Epithelial cell of proximal tubule (primary cell): ENCODE measurements around the gene NELFCD. TPM values are rescaled to one million over a fixed set of nuclear protein-coding genes. Genes with fewer than 3 reads are reported as not detected.

Experiments
- DNase-seq: peaks from one replicate; pipeline ENCODE4 v3.0.0-alpha.2; 2011; ENCODE audit warnings: low read depth
- H3K4me3 ChIP-seq: 2 replicates; pipeline ENCODE4 v1.5.1; 2011; ENCODE audit warnings: low read depth, mild to moderate bottlenecking, low read length
- CTCF ChIP-seq: conservative IDR thresholded peaks from 2 replicates; pipeline ENCODE4 v1.5.1; 2012; ENCODE audit warnings: low read depth, mild to moderate bottlenecking, low read length
- total RNA-seq: library from RNA; depleted of rRNA; stranded (reverse); fragments of >200 nt; gene quantifications from 2 replicates; pipeline ENCODE4 v1.2.3, GENCODE V29; 2015

Gene NELFCD
- total RNA-seq, 1 donor from 2014 or later = 52.4 TPM

DNA sequence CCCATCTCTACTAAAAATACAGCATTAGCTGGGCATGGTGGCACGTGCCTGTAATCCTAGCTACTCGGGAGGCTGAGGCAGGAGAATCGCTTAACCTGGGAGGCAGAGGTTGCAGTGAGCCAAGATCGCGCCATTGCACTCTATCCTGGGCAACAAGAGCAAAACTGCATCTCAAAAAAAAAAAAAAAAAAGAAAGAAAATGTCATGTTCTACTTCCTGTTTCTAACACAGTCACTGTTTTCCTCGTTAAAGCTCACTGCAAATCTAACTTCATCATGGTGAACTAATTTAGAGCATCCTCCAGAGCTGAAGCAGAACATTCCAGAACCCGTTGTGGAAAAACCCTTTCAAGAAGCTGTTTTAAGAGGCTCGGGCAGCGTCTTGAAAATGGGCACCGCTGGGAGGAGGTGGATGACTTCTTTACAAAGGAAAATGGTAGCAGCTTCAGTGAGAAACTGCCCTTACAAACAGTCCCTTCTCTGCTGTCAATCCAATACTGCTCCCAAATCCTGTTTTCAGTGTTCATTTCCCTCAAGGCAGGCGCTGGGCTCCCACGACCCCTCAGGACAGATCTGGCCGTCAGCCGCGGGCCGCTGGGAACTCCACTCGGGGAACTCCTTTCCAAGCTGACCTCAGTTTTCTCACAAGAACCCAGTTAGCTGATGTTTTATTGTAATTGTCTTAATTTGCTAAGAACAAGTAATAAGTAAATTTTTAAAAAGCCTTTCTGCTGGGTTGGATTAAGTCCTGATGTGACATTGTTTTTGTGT, 13.5 kb downstream of the NELFCD start:
- no peak overlapping the region for H3K4me3 ChIP-seq
- no peak for DNase-seq
- no peak for TF ChIP-seq CTCF

DNA sequence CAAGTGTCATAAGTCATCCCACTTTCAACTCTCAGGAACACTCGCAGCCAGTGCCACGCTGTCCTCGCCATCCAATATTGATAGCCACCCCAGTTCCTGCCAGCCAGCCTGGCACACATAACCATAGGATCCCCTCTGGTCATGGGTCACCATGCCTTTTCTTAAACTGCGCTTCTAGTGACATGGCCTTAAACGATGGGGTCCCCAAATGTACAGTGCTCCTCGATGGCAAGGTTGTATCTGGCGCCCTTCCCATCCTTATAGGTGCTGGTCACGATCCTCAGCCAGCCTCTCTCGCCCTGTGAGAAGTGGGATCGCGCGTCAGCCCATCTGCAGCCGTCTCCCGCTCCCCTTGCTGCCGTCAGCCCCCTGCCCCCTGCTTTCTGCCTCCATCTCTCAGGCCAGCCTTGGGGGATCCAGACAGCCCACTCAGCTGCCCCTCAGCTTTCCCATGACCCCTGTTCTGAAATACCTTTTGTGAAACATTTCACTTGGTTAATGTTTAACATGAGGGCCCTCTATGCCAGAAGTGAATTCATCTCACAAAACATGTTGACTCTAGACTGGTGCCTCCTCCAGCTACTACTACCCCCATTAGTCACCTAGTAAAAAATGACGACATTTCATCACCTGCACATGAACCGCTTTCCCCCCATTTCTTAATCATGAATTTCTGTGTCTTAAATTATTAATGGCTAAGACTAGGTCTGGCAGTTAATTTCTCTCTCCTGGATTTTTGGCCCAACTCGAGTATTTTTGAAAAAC, 14.6 kb downstream of the NELFCD start:
- no peak for TF ChIP-seq CTCF
- DNase-seq = peak; percentile 54

GRCh38 chr20:58996226-58996611, 15.2 kb downstream of the NELFCD start:
- H3K4me3 ChIP-seq = no peak overlapping the region
- no peak for DNase-seq

More for the DNA sequence above, 14.6 kb downstream of the NELFCD start:
- H3K4me3 ChIP-seq = no peak overlapping the region

DNA sequence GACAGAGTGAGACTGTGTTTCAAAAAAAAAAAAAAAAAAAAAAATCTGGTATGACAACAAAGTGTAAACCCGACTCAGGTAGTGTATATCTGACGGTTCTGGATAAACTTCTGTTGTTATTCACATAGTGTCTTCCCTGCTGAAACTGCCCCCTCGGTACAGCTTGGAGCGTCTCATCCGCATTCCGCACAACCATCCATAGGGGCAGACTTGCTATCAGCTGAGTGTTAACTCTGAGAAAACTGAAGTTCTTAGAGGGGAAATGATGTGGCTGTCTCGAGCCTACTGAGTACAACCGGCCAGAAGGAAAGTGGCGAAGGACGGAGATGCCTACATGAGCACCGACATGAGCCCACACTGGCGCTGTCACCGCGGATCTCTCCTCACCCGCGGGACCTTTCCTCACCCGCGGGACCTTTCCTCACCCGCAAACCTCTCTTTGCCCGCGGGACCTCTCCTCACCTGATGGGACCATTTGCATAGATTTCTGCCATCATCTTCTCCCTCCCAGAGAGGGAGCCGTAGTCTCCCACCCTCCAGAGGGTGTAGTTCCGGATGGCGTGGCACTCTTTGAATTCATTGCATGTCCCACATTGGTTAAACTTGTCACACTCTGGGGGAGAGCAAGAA, 16.2 kb downstream of the NELFCD start:
- TF ChIP-seq CTCF = no peak
- no peak for DNase-seq
- no peak overlapping the region for H3K4me3 ChIP-seq

More at GRCh38 chr20:58996226-58996611, 15.2 kb downstream of the NELFCD start:
- no peak for TF ChIP-seq CTCF

DNA sequence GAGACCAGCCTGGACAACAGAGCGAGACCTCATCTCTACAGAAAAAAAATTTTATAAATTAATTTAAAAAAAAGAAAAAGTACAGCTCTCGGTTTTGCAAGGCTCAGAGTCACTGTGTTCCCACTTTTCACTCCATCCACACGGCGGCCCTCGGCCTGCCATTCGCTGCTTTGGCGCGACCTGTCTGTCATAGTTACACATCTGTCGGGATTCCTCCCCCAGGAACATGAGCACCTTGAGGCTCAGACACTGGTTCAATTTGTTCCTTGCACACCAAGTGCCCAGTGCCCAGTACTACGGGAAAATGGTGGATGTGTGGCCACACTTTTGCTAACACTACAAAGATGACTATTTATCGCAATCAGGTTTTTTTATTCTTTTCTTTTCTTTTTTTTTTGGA, 17.6 kb downstream of the NELFCD start:
- DNase-seq = no peak
- no peak overlapping the region for H3K4me3 ChIP-seq
- TF ChIP-seq CTCF = no peak

GRCh38 chr20:59000326-59000725, 19.3 kb downstream of the NELFCD start:
- H3K4me3 ChIP-seq = no peak overlapping the region
- TF ChIP-seq CTCF = no peak
- DNase-seq = no peak
